Measurements from ENCODE around the gene CFAP20.

GRCh38 chr16:58082381-58082780, 46.8 kb downstream of the CFAP20 start:
- TF ChIP-seq, protein P1, sequence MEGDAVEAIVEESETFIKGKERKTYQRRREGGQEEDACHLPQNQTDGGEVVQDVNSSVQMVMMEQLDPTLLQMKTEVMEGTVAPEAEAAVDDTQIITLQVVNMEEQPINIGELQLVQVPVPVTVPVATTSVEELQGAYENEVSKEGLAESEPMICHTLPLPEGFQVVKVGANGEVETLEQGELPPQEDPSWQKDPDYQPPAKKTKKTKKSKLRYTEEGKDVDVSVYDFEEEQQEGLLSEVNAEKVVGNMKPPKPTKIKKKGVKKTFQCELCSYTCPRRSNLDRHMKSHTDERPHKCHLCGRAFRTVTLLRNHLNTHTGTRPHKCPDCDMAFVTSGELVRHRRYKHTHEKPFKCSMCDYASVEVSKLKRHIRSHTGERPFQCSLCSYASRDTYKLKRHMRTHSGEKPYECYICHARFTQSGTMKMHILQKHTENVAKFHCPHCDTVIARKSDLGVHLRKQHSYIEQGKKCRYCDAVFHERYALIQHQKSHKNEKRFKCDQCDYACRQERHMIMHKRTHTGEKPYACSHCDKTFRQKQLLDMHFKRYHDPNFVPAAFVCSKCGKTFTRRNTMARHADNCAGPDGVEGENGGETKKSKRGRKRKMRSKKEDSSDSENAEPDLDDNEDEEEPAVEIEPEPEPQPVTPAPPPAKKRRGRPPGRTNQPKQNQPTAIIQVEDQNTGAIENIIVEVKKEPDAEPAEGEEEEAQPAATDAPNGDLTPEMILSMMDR (IDR thresholded peaks at IDR 0.05), result no peak
- TF ChIP-seq JUNB (IDR thresholded peaks at IDR 0.05) (no peak), RFX5 (IDR thresholded peaks at IDR 0.05) (no peak), CEBPB (IDR thresholded peaks at IDR 0.05) (no peak), MYC (IDR thresholded peaks at IDR 0.05; ENCODE audit: borderline replicate concordance, low read length) (no peak), CBX8 (IDR thresholded peaks at IDR 0.05) (no peak), POLR2A (IDR thresholded peaks at IDR 0.05; ENCODE audit: low read length) (no peak), MAX (IDR thresholded peaks at IDR 0.05) (no peak), RAD21 (conservative IDR thresholded peaks at IDR 0.05 in 1 of 2, IDR thresholded peaks at IDR 0.05 in 1 of 2) (no peak), E2F6 (IDR thresholded peaks at IDR 0.05; ENCODE audit: borderline replicate concordance, low read depth) (no peak), EHMT2 (IDR thresholded peaks at IDR 0.05; ENCODE audit: low read depth) (no peak), HOXB13 (CRISPR knock-in tag; IDR thresholded peaks at IDR 0.05; ENCODE audit: low read depth) (no peak), HES2 (IDR thresholded peaks at IDR 0.05) (no peak), CHD2 (IDR thresholded peaks at IDR 0.05; ENCODE audit: low read length, partially characterized antibody) (no peak)

All from A549 (cell line).